NCI-H187 (cell line): ENCODE data around the gene GPC1.
A peak's percentile ranks its signal among the peaks of the same experiment; 100 is the strongest.

Experiments
- DNase-seq, 2 experiments: peaks; one replicate each; lab custom pipeline; 2025; lab: John Stamatoyannopoulos, UW

The GPC1 gene

GRCh38 chr2:240431661-240432424, 3.6 kb upstream of the GPC1 start:
- no peak for DNase-seq

DNA sequence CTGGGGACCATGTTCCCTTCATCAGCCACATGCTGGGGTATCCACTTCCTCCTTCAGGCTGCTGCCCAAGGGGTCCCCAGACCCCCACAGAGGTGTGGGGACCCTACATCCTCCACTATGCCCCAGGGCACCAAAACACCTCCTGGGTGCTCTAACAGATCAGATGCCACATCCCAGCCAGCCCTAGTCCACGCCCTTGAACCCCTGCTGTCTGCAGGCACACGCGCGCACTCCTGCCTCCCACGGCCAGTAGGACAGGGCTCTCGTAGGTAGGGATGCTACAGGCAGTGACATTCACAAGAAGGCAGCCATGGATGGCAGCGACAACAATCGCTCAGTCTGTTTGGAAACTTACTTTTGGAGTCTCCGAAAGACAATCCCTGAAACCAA, 3.0 kb upstream of the GPC1 start:
- no peak for DNase-seq

DNA sequence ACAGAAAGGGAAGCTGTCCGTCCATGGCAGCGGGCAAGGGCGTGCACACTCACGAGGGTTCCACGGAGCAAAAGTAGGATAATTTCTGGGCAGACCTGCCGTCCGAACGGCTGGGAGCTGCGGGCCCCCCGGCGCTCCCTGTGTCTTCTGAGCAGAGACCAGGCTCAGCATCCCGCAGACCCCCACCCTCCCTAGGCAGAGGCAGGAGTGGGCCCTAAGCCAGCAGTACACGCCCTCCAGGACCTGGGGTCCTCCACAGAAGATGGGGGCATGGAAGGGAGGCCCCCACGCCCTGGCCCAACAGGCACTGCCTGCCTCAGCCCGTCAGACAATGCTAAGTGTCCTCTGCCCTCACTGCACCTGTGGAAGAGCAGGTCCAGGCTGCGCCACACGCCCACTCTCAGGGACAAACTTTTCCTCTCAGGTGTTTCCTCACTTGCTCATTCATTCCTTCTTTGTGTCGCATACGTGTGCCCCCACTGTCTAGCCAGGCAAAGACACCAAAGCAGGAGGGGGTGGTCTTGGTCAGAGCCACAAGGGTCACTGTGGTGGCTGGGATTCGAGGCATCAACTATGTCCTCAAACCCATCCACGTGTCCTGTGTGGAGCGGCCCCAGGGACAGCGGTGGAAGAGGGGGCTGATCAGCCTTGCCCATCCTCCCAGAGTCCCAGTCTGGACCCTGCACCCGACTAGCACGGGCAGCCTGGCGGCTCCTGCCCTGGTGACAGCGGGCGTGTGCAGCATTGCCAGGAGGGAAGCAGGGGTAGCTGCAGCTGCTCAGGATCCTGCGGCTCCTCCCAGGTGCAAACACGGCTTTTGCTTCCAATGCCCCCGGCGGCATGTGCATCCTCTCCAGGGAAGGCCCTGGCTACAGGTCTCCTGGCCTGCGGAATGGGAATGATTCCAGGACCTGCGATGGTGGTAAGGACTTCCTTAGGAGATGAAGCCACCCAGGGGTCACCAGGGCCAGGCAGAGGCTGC, 2.4 kb upstream of the GPC1 start:
- DNase-seq = no peak

DNA sequence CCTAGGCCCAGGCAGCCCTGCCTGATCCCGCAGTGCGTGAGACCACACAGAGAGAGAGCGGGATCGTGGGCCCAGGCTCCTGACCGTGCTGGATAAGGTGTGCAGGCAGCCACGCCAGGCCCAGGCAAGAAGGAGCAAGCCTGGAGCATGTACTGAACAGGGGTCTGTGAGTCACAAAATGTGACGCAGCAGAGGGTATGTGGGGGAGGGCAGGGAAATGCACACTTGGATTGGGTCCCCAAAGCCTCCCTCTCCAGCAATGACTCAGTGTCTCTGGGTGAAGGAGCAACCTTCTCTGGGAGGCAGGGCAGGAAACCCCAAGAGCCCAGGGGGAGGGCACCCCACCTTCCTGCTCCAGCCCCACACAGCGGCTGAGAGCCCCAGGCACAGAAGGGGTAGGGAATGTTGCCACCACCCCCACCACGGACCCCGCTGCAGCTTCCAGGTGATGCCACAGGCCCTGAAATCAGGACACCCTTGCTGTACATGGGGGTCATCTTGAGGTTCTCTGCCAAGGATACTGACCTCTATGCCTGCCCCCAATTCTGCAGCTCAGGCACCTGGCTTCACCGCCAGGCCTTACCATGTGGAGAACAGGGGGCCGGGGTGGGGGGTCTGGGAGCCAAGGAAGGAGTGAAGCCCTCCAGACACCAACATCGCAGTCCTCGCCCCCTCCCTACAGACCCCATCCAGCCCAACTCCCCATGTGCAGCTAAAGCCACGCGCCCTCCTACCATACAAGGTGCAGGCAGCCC, 1.3 kb upstream of the GPC1 start:
- no peak for DNase-seq

GRCh38 chr2:240434728-240435456, 571 bp upstream of the GPC1 start:
- peak; percentile 23 to 72 for DNase-seq

DNA sequence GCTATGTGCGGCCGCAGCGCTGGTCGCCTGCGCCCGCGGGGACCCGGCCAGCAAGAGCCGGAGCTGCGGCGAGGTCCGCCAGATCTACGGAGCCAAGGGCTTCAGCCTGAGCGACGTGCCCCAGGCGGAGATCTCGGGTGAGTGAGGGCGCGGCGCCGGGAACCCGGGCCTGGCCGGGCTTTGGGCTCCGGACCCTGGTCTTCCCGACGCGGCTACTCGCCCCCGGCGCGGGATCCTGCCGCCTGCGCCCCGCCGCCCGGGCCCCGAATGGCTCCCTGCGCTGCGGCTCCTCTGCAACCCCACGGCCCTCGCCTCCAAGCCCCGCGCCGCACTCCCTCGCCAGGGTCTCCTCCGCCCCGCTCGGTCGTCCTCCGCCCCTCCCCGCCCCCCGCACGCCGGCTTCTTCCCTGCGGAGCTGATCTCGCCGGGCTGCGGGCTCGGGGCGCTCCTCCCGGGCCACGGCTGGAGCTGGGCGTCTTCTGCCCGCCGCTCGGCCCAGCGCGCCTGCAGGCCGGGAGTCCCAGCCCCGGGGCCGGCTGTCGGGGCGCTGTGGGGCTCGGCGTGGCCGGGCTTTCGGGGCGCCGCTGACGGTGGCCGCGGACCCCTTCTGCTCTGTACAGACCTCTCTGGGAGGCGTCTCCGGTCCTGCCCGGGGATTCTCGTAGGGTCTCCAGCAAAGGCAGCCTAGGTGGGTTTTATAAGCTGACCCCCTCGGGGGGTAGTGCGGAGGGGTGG, 652 bp downstream of the GPC1 start:
- no peak for DNase-seq

DNA sequence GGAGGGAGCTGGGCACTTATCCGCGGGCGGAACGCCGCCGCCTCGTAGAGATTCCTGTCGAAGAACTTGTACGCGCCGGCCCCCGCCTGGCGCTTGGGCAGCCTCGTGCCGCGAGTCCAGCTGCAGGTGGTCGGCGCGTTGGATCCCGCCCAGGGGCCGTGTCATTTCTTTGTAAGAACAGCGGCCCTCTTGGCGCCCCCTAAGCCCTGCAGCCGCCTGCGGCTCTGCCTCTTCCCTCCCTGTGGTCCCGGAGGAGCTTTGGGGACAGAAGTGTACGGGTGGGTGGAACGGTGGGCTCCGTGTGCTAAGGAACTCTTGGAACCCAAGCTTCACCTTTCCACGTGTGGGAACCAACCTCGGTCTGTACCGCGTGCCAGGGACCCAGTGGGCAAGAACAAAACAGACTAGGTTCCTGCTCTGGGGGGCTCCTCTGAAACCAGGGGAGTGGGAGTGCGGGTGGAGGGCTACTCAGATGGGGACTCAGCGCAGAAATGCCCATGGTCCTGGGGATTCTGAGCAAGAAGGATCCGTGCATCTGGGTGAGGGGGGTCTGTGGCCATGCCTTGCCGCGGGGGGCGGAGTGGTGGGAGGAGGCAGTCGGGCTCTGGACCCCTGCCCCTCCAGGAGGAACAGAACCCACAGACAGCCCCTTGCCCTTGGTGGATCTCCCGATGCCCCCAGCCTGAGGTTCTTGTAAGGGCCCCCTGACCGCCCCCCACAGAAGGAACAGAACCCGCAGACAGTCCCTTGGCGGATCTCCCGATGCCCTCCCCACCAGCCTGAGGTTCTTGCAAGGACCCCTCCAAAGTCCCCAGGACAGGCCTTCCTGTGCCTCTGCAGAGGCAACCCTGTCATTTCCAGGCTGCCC, 1.5 kb downstream of the GPC1 start:
- DNase-seq = no peak

DNA sequence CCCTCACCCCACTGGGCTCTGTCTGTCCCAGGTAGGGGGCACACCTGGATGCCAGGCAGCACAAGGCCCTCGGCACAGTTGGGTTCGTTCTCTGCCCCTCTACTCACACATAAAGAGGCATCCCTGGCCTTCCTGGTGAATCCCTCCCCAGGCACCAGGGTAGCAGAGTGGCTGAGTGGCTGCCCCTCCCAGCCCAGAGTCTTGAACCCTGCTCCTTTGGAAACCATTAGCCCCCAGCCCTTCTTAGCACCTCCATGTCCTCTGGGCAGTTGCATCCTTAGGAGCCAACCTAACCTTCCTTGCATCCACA, 2.0 kb downstream of the GPC1 start:
- DNase-seq = no peak

- DNase-seq = peak; percentile 8 to 9
Measured at GRCh38 chr2:240437861-240438809, 2.7 kb downstream of the GPC1 start.

GRCh38 chr2:240438810-240439697, 3.6 kb downstream of the GPC1 start:
- DNase-seq = no peak

DNA sequence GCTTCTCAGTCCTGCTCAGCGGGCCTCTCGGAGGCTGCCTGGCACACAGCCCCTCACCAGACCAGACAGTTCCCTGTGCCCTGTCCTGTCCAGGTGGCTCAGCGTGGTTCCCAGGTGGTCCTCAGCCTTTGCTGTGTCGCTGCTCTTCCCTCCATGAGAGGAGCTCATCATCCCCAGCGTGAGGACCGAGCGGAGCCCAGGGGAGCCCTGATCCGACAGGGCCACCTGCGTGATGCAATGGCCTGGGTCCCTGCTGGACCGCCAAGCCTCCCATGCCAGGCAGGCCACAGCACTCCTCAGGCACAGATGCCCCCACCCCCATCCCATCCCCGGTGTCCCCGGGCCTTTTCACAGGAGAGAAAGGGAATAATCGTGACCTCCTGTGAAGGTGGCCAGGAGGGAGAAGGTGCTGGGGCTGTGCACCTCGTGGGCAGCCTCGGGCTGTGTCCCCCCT, 4.3 kb downstream of the GPC1 start:
- DNase-seq = no peak

DNA sequence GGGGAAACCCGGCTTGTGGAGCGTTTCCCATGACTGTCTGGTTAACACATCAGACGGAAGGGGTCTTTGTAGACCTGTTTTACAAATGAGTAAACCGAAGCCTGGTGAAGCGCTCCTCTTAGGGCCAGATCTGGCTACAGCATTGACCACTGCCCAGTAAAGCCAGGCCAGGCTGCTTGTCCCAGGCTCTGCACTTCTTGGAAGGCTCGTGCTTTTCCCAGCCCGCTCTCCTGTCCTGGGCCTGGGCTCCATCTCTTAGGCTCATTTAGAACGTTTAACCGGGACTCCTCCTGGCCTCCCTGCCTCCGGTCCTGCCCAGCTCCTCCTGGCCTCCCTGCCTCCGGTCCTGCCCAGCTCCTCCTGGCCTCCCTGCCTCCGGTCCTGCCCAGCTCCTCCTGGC, 4.8 kb downstream of the GPC1 start:
- no peak for DNase-seq

DNA sequence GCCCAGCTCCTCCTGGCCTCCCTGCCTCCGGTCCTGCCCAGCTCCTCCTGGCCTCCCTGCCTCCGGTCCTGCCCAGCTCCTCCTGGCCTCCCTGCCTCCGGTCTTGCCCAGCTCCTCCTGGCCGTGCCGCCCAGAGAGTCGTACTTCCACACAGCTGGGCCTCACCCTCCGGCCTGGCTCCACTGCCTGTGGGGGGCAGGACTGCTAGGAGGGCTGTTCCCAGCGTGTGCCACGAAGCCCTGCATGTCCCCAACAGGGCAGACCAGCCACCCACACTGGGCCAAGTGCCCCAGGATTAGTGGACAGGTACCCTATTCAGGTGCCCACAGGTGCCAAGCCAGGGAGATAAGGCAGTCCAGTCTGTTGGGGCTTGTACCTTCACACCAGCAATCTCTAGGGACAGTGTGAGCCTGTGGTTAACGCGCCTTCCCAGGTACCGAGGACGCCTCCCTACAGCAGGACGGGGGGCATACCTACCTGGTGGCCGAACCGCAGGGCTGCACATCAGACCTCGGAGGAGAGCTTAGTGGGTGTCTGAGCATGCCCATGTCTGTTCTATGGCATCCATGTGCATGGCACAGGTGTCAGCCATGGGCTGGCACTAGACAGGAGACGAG, 5.3 kb downstream of the GPC1 start:
- DNase-seq = no peak

GRCh38 chr2:240441326-240441992, 6.0 kb downstream of the GPC1 start:
- no peak for DNase-seq

- DNase-seq = no peak
Measured at GRCh38 chr2:240441993-240442411, 6.5 kb downstream of the GPC1 start.

DNA sequence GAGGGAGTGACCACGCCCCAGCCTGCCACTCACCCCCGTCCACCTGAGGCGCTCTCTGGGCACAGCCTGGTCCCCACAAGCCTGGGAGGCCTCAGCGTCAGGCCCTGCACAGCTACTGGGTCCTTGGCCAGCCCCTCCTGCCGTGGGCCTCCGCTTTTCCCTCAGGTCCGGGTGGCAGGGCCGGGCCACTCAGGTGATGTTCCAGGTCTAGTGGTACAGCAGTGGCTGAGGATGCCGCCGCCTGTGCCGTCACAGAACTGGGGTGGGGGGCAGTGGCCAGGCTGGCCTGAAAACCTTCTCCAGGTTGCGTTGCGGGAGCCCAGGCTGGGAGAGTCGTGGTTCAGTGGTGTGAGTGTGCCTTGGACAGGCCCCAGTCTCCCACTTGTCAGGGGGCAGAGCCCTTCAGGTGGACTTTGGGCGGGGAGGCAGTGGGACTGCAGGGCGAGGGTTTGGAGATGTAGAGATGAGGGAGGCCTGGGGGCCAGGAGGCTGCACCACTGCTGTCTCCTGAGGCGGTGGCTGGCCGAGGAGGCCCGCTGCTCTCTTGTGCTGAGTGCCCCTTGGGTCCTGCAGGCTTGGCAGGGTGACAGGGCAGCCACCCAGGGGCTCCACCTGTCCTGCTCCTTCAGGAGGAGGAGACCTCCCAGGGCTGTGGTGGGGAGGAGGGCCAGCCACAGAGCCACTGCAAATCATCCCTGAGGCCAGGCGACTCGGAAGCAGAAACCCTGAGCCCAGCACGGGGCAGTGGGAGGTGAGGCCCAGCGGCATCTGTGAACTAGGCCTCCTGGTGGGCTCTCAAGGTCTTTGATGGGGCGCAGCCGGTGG, 7.6 kb downstream of the GPC1 start:
- no peak for DNase-seq
